ENCODE results near the gene KLHL7.

GRCh38 chr7:23123007-23123406 is 17.4 kb downstream of the KLHL7 start:
- TF ChIP-seq POLR2A (IDR thresholded peaks at IDR 0.05) (no peak), CTCF (IDR thresholded peaks at IDR 0.05) (no peak)

Measured in suprapubic skin (tissue), 3 donors.